Measurements from ENCODE around the gene SPATA6. TPM values are rescaled to one million over a fixed set of nuclear protein-coding genes. Genes with fewer than 3 reads are reported as not detected.

Gene SPATA6
- total and polyA plus RNA-seq, 9 donors = 7.9 to 48.3 (median 35.6) TPM

DNA sequence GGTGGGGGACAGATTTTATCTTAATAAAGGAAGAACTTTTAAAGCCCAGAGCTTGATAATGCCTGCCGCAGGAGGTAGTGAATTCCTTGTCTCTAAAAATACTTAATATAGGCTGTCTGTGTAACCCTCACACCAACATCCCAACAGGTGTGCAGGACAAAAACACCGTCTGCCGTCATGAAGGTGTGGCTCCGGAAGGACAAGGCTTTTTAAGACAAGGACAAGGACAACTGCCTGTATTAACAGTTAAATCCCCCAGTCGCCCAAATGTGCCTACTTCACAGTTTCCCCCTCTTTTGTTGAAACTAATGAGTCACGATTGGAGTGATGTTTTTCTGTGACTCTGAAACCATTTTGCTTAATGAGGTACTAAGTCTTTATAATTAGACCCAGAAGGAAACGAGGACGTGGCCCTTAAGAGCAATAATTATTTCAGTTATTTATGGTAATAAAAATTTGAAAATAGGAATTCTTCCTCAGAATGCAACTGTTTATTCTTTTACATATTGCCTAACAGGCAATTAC is 27.3 kb upstream of the SPATA6 start:
- no peaks in the 10 kb centered on the region for H3K9me3 ChIP-seq
- intact Hi-C loops (cut with DNase I) = loop anchor here in 1 of 4 donors (5.0 kb wide), 2 partner anchors 392 to 502 kb away; partner anchors contain the start of gene TRABD2B
- no peaks in the 10 kb centered on the region for H3K27me3 ChIP-seq
- DNase-seq = no peak
- TF ChIP-seq POLR2A (IDR thresholded peaks at IDR 0.05) (no peak), EP300 (IDR thresholded peaks at IDR 0.05) (no peak), CTCF (IDR thresholded peaks at IDR 0.05) (no peak)
- H3K36me3 ChIP-seq = no peaks in the 10 kb centered on the region
- peaks cover 2% of the 10 kb centered on the region for H3K4me1 ChIP-seq (ENCODE audit: insufficient read depth)
- WGBS, 3 donors = 75 to 83% (median 75%) methylated on average over 8 of the region's 8 CpGs
- H3K27ac ChIP-seq = no peak overlapping the region
- H3K4me3 ChIP-seq = no peak overlapping the region

DNA sequence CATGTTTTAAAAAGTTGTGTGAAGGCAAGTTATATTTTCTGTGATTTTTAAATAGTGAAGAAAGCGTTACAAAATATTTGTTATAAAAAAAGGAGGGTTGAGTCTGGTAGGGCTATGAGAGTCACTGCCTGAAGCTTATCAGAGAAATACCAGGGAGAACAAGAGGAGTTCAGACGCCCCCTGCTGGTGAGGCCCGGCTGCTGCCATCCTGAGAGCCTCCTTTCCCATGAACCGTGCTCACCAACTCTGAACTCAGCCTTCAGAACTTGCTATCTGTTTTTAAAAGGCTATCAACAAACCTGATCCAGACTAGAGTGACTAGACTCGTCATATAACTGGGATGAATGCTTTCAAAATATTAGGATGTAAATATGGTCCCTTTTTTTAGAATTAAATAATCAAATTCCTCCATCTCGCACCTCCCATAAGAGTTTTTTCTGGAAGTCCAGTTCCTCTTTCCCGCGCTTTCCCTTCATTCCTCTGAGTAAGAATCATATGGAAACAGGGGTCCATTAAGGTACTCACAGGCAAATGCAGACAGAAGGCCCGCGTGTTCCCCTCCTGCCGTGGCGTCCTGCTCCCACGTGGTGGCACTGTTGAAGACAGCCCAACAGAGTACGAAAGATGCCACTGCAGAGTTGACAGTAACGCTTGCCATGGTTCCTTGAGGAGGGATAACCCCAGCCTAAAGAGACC is 26.2 kb upstream of the SPATA6 start:
- Histone ChIP-seq H3K9me3 (no peaks in the 10 kb centered on the region), H3K36me3 (no peaks in the 10 kb centered on the region), H3K4me1 (ENCODE audit: insufficient read depth) (peaks cover 7% of the 10 kb centered on the region), H3K27me3 (no peaks in the 10 kb centered on the region), H3K27ac (no peak overlapping the region), H3K4me3 (no peak overlapping the region)
- peak; percentile 69 to 88 (median 82) for DNase-seq
- intact Hi-C loops (cut with DNase I) = loop anchor here in 1 of 4 donors (5.0 kb wide), 2 partner anchors 391 to 501 kb away; partner anchors contain the start of gene TRABD2B
- TF ChIP-seq POLR2A (IDR thresholded peaks at IDR 0.05) (no peak), CTCF (IDR thresholded peaks at IDR 0.05) (peak; percentile 59 to 72 (median 71)), EP300 (IDR thresholded peaks at IDR 0.05) (no peak)
- 18 to 29% (median 25%) methylated on average over 15 of the region's 15 CpGs for WGBS, 3 donors

- Histone ChIP-seq H3K36me3 (no peaks in the 10 kb centered on the region), H3K4me3 (no peak overlapping the region), H3K27me3 (no peaks in the 10 kb centered on the region), H3K27ac (no peak overlapping the region), H3K9me3 (no peaks in the 10 kb centered on the region), H3K4me1 (ENCODE audit: insufficient read depth) (peaks cover 7% of the 10 kb centered on the region)
- intact Hi-C loops (cut with DNase I) = loop anchor here in 1 of 4 donors (5.0 kb wide), 2 partner anchors 389 to 499 kb away; partner anchors contain the start of gene TRABD2B
- no peak for DNase-seq
- TF ChIP-seq POLR2A (IDR thresholded peaks at IDR 0.05) = no peak
- TF ChIP-seq CTCF (IDR thresholded peaks at IDR 0.05) = no peak
- TF ChIP-seq EP300 (IDR thresholded peaks at IDR 0.05) = no peak
- 92 to 97% (median 96%) methylated on average over 3 of the region's 3 CpGs for WGBS, 3 donors
Observed at GRCh38 chr1:48495911-48496310, 23.9 kb upstream of the SPATA6 start.

DNA sequence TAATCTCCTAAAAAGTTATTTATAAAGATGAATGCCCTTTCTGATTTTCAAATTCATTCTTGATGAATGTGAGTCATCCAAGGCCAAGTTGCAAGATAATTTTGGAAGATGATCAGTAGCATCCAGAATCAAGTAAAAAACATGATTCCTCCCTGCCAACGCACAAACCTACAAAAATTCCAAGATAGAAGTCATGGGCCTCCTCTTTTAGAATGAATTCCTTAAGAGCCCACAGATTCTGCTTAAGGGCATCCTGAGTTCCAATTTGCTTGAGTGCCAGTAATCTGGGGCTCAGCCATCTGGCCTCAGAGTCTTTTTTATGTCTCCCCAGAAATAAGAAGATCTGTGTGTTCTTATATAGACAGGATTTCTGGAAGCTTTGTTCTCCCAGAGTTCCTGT is 23.2 kb upstream of the SPATA6 start:
- H3K4me3 ChIP-seq = no peak overlapping the region
- peaks cover 7% of the 10 kb centered on the region for H3K4me1 ChIP-seq (ENCODE audit: insufficient read depth)
- no peak for TF ChIP-seq POLR2A (IDR thresholded peaks at IDR 0.05)
- TF ChIP-seq EP300 (IDR thresholded peaks at IDR 0.05) = no peak
- intact Hi-C loops (cut with DNase I) = loop anchor here in 1 of 4 donors (5.0 kb wide), 2 partner anchors 388 to 498 kb away; partner anchors contain the start of gene TRABD2B
- H3K27me3 ChIP-seq = no peaks in the 10 kb centered on the region
- no peak for DNase-seq
- no peaks in the 10 kb centered on the region for H3K36me3 ChIP-seq
- H3K9me3 ChIP-seq = no peaks in the 10 kb centered on the region
- WGBS, 3 donors = 54 to 68% (median 61%) methylated on average over 1 of the region's 1 CpG
- H3K27ac ChIP-seq = no peak overlapping the region
